Stimulated activated CD8-positive, alpha-beta memory T cell treated with anti-CD3 and anti-CD28 coated beads, Interleukin-12 subunit alpha, Interleukin-12 subunit beta, amount 100 ng/mL, for 1 hour (primary cell): ENCODE data around the gene PPA1.
"Not testable (repeated sequence)": the region's sequence is repeated elsewhere in the genome, so short reads cannot be mapped to it uniquely, and the experiment has no call there.

ENCODE experiments used
- DNase-seq: peaks from one replicate; pipeline ENCODE4 v3.0.0-alpha.2; 2020; ENCODE audit warnings: low read depth

The PPA1 gene

GRCh38 chr10:70233109-70233938, at the start of gene PPA1:
Gene PPA1, minus strand, starts transcription at chr10:70233429. Its CDS starts 102 bp downstream, at chr10:70233327.
- peak; percentile 98 for DNase-seq

DNA sequence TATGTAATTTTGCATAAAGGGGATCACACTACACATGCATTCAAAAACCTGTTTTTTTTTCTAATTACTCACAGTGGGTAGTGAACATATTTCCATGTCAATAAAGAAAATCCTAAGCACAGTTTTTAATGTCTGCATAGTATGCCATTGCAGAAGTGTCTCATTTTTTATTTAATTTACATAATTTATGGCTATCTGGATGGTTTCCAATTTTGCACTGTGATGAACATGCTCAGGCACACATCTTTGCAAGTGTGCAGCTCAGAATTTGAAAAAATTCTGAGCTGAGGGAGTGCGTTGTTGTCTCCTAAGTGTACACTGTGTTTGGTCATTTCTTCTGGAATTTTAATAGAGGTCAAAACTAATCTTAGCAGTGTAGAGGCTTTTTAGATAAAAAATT, 48.4 kb upstream of the PPA1 start:
- no peak for DNase-seq

GRCh38 chr10:70280099-70280498, 46.9 kb upstream of the PPA1 start:
- DNase-seq, result no peak

DNA sequence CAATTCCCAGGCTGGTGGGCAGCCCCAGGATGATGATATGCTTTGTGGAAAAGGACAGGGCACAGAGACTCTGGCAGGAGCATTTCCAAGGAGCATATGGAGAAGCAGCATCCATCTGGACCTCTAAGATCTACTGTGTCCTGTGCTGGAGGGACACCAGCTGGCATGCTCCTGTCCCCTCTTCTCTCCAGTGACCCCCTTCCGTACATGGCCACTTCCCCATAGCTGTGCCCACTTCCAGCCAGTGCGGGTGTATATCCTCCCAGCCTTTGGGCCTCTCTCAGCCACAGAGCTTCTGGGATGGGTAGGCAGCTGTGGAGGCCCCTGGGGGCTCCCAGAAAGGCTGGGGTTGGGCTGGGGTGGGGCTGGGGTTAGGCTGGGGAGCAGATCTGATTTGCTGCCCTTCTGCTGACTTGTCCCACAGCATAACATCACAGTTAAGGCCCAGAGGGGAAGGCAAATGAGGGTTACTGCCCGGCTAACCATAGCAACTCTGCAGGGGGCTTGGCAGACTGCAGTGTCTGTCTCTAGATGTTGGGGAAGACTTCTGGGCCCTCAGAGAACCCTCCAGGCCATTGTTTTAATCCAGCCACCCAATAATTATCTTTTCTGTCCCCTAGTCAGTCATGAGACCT, 44.3 kb upstream of the PPA1 start:
- no peak for DNase-seq

DNA sequence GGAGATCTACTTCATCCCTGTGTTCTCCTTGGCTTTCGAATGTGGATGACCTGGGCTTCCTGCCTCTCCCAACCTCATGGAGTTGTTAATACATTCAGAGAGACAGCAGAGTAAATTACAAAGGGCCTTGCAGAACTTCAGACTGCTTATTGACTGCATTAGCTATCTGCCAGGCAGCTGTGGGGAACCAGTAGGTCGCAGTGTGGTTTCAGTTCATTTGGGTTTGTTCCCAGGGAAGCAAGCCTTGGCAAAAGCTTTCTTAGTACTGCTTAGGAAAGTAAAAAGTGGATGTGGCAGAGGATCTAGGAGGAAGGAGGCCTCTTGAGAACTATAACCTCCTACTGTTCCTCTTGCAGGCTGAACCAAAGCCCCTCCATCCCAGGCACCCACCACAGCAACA, 41.4 kb upstream of the PPA1 start:
- DNase-seq, result no peak

DNA sequence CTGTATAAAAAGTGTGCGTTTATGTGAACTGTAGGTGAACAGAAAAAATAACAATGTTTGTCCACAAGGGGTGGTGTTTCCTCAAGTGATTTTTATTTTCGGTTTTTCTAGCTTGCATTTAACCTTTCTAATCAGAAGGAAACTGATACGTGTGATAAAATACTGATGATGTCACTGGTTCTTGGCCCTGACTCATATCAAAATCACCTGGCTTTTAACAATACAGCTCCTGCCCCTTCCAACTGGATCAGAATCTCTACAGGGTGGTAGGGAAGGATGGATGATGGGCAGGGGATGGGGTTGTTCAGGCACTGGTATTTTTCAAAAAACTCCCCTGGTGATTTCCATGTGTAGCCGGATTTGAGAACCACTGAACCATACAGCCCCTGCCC, 39.7 kb upstream of the PPA1 start:
- no peak for DNase-seq

- no peak for DNase-seq
Measured at GRCh38 chr10:70271996-70272924, 39.0 kb upstream of the PPA1 start.

GRCh38 chr10:70270952-70271351, 37.7 kb upstream of the PPA1 start:
- DNase-seq, result no peak

GRCh38 chr10:70269741-70270140, 36.5 kb upstream of the PPA1 start:
- no peak for DNase-seq

DNA sequence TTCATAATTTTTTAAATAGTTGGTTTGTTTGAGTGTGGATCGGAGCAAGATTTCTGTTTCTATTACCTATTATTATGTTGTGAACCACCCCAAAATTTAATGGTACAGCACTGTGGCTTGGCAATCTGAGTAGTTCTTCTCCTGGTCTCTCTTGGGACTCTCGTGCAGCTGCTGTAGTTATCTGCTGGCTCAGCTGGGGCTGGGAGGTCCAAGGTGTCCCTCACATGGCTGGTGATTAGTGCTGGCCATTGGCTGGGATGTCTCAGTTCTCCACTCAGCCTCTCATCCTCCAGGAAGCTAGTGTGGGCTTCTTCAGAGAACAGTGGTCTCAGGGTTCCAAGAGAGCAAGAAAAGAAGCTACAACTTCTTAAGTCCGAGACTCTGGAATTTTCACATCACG, 35.1 kb upstream of the PPA1 start:
- no peak for DNase-seq

GRCh38 chr10:70267161-70267933, 34.1 kb upstream of the PPA1 start:
- DNase-seq, result no peak

- DNase-seq, result no peak
Measured at GRCh38 chr10:70266701-70267100, 33.5 kb upstream of the PPA1 start.

DNA sequence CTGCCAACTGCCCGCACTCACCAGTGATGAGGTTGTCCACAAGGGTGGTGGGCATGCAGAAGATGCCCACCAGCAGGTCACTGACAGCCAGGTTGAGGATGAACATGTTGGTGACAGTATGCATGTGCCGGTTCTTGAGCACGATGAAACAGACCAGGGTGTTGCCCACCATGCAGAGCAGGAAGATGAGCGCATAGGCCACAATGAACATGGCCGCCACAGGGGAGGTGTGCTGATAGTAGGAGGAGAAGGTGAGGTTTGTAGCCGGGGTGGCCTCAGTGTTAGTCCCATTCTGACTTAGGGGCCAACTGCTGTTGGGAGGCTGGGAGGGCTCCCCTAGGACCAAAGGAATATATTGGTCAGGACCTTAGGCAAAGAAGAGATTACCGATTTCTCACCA, 32.8 kb upstream of the PPA1 start:
- no peak for DNase-seq

DNA sequence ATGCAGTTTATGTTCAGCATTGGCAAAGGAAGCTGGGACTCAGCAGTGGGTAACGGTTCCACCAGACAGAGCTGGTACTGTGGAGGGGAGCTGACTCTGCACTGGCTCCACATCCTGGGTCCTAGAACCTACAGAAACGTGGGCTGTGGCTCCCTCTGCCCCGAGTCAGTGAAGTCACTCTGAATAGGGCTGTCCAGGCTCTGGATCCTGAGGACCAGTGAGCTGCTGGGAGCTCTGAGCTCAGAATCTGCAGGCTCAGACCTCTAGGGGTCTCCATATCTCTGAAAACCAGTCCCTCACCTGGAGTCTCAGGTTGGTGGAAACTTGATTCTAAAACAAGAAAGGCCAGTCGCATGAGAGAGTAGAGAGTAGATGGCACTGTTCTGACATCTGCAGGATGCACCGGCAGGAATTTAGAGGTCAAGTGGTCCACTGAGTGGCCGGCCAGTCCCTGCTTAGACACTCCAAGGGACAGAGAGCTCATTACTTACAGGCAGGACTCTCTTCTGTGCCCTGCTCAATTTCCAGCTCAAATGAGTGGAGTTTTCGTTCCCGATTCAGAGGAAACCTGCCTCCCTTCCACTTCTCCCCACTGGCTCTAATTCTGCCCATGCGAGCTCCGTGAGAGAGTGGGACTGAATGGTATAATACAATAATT, 31.9 kb upstream of the PPA1 start:
- DNase-seq, result no peak

DNA sequence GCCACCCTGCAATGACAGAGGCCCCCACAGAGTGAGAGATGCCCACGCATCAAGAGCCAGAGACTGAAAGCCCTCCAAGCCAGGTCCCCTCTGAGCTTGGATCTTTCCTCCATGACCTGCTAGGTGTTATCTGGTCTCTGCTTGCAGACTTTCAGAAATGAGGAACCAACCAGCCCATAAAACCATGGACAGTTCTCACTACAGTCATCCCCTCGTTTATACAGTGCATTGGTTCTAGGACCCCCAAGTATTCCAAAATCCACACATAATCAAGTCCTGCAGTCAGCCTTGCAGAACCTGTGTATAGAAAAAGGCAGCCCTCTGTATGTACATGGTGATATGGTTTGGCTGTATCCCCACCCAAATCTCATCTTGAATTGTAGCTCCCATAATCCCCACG, 27.5 kb upstream of the PPA1 start:
- DNase-seq, result no peak

DNA sequence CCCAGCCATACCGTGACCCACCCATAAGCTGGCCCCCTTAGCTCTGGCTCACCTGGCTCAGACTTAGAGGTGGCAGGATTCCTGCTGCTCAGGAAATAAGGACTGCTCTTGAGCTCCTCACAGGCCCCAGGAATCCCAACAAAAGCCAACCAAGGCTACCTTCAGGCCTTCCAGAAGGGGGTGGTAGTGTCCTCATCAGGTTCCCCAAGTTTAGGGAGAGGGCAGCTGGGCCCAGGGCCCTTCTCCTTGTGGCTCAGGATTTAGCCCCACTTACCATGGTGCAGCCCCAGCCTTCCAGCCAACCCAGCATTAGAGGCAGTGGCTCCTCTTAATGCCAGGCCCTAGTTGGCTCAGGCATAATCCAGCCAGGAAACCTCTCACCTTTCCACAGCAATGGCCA, 27.0 kb upstream of the PPA1 start:
- DNase-seq, result no peak

- no peak for DNase-seq
Measured at GRCh38 chr10:70258216-70258615, 25.0 kb upstream of the PPA1 start.

DNA sequence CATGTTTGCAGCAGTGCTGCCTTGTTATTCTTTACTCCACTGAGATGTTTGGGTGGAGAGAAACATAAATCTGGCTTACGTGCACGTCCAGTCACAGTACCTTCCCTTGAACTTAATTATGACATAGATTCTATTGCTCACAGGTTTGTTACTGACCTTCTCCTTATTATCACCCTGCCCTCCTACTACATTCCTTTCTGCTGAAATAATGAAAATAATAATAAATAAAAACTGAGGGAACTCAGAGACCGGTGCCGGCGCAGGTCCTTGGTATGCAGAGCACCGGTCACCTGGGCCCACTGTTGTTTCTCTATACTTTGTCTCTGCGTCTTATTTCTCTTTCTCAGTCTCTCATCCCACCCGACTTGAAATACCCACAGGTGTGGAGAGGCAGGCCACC, 24.6 kb upstream of the PPA1 start:
- not testable (repeated sequence) for DNase-seq

DNA sequence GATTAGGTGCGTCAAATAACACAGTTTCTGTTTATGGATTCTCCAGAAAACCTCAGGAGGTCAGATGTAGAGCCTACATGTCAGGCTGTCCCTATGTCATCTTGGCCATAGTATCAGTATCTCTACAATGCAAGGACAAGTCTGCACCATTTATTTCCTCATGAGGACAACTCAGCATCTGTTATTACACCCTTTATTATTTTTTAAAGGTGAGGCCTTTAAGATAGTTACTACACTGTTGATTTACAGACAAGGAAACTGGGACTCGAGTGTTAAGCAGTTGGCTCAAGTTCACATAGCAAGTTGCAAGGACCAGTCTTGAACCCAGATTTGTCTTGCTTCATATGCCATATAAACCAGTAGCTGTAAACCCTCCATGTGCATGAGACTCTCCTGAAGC, 23.2 kb upstream of the PPA1 start:
- DNase-seq, result no peak

- no peak for DNase-seq
Measured at GRCh38 chr10:70255329-70256299, 22.4 kb upstream of the PPA1 start.
